ENCODE data around the gene C1orf174.

The C1orf174 gene

DNA sequence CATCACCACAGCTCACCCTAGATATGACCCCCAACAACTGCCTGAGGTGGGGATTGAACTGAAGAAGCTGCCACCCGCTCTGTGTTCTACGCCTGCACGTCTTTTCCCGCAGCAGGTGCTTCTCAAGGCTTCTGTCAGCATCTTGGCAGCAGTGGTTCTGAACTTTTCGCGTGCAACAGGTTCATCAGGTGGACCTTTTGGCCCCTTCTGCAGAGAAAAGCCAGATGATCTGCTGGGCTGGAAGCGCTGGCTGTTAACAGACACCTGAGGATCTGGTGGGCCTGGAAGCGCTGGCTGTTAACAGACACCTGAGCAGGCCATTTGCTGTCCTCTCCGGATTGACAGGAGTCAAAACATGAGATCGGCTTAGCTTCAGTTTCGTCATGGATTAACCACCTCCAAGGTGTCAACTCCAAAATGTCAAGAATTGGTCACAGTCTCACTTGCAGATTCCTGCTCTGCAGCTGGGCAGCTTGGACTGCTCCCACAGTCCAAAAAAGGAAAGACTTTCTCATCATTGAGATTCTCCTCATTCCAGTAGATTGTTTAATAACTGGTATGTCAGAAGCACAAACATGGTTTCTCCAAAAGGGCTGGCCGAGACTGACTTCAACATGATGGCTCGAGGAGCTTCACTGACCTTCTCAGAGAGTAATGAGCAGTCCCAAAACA lies 4.7 kb downstream of the C1orf174 start:
- TF ChIP-seq RARB (CRISPR knock-in tag; IDR thresholded peaks at IDR 0.05) (no peak), BACH2 (CRISPR knock-in tag; IDR thresholded peaks at IDR 0.05; ENCODE audit: borderline replicate concordance) (no peak), ZFP3 (CRISPR knock-in tag; IDR thresholded peaks at IDR 0.05) (no peak), ARNTL (CRISPR knock-in tag; IDR thresholded peaks at IDR 0.05; ENCODE audit: borderline replicate concordance, low read depth) (no peak), ZC3H10 (CRISPR knock-in tag; IDR thresholded peaks at IDR 0.05) (no peak)
- TF ChIP-seq, protein P1, sequence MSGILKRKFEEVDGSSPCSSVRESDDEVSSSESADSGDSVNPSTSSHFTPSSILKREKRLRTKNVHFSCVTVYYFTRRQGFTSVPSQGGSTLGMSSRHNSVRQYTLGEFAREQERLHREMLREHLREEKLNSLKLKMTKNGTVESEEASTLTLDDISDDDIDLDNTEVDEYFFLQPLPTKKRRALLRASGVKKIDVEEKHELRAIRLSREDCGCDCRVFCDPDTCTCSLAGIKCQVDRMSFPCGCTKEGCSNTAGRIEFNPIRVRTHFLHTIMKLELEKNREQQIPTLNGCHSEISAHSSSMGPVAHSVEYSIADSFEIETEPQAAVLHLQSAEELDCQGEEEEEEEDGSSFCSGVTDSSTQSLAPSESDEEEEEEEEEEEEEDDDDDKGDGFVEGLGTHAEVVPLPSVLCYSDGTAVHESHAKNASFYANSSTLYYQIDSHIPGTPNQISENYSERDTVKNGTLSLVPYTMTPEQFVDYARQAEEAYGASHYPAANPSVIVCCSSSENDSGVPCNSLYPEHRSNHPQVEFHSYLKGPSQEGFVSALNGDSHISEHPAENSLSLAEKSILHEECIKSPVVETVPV (CRISPR knock-in tag; IDR thresholded peaks at IDR 0.05): no peak
- TF ChIP-seq, protein P2, sequence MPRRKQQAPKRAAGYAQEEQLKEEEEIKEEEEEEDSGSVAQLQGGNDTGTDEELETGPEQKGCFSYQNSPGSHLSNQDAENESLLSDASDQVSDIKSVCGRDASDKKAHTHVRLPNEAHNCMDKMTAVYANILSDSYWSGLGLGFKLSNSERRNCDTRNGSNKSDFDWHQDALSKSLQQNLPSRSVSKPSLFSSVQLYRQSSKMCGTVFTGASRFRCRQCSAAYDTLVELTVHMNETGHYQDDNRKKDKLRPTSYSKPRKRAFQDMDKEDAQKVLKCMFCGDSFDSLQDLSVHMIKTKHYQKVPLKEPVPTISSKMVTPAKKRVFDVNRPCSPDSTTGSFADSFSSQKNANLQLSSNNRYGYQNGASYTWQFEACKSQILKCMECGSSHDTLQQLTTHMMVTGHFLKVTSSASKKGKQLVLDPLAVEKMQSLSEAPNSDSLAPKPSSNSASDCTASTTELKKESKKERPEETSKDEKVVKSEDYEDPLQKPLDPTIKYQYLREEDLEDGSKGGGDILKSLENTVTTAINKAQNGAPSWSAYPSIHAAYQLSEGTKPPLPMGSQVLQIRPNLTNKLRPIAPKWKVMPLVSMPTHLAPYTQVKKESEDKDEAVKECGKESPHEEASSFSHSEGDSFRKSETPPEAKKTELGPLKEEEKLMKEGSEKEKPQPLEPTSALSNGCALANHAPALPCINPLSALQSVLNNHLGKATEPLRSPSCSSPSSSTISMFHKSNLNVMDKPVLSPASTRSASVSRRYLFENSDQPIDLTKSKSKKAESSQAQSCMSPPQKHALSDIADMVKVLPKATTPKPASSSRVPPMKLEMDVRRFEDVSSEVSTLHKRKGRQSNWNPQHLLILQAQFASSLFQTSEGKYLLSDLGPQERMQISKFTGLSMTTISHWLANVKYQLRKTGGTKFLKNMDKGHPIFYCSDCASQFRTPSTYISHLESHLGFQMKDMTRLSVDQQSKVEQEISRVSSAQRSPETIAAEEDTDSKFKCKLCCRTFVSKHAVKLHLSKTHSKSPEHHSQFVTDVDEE (CRISPR knock-in tag; IDR thresholded peaks at IDR 0.05): no peak
- ATAC-seq: no peak

GRCh38 chr1:3894626-3895278 lies 5.3 kb downstream of the C1orf174 start:
- TF ChIP-seq, protein P3, sequence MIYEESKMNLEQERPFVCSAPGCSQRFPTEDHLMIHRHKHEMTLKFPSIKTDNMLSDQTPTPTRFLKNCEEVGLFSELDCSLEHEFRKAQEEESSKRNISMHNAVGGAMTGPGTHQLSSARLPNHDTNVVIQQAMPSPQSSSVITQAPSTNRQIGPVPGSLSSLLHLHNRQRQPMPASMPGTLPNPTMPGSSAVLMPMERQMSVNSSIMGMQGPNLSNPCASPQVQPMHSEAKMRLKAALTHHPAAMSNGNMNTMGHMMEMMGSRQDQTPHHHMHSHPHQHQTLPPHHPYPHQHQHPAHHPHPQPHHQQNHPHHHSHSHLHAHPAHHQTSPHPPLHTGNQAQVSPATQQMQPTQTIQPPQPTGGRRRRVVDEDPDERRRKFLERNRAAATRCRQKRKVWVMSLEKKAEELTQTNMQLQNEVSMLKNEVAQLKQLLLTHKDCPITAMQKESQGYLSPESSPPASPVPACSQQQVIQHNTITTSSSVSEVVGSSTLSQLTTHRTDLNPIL (CRISPR knock-in tag; IDR thresholded peaks at IDR 0.05; ENCODE audit: low read depth): no peak
- no peak for TF ChIP-seq ZC3H10 (CRISPR knock-in tag; IDR thresholded peaks at IDR 0.05)
- no peak for TF ChIP-seq ZNF8 (CRISPR knock-in tag; IDR thresholded peaks at IDR 0.05)
- no peak for TF ChIP-seq BACH2 (CRISPR knock-in tag; IDR thresholded peaks at IDR 0.05; ENCODE audit: borderline replicate concordance)
- TF ChIP-seq PPARA (CRISPR knock-in tag; IDR thresholded peaks at IDR 0.05; ENCODE audit: borderline replicate concordance): no peak
- TF ChIP-seq, protein P2 (CRISPR knock-in tag; IDR thresholded peaks at IDR 0.05): no peak
- TF ChIP-seq, protein P1 (CRISPR knock-in tag; IDR thresholded peaks at IDR 0.05): no peak
- TF ChIP-seq ISL1 (CRISPR knock-in tag; IDR thresholded peaks at IDR 0.05): no peak
- no peak for TF ChIP-seq ZFP30 (CRISPR knock-in tag; IDR thresholded peaks at IDR 0.05)
- TF ChIP-seq SNAI2 (CRISPR knock-in tag; IDR thresholded peaks at IDR 0.05): no peak
- no peak for TF ChIP-seq TOX (CRISPR knock-in tag; IDR thresholded peaks at IDR 0.05; ENCODE audit: borderline replicate concordance)
- TF ChIP-seq, protein P4, sequence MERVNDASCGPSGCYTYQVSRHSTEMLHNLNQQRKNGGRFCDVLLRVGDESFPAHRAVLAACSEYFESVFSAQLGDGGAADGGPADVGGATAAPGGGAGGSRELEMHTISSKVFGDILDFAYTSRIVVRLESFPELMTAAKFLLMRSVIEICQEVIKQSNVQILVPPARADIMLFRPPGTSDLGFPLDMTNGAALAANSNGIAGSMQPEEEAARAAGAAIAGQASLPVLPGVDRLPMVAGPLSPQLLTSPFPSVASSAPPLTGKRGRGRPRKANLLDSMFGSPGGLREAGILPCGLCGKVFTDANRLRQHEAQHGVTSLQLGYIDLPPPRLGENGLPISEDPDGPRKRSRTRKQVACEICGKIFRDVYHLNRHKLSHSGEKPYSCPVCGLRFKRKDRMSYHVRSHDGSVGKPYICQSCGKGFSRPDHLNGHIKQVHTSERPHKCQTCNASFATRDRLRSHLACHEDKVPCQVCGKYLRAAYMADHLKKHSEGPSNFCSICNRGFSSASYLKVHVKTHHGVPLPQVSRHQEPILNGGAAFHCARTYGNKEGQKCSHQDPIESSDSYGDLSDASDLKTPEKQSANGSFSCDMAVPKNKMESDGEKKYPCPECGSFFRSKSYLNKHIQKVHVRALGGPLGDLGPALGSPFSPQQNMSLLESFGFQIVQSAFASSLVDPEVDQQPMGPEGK (CRISPR knock-in tag; IDR thresholded peaks at IDR 0.05; ENCODE audit: borderline replicate concordance): no peak
- TF ChIP-seq CSDC2 (CRISPR knock-in tag; IDR thresholded peaks at IDR 0.05): no peak
- no peak for TF ChIP-seq ZNF70 (CRISPR knock-in tag; IDR thresholded peaks at IDR 0.05)
- no peak for TF ChIP-seq ZNF565 (CRISPR knock-in tag; conservative IDR thresholded peaks at IDR 0.05; ENCODE audit: low read depth)
- TF ChIP-seq ARNTL (CRISPR knock-in tag; IDR thresholded peaks at IDR 0.05; ENCODE audit: borderline replicate concordance, low read depth): no peak
- no peak for TF ChIP-seq POU6F1 (CRISPR knock-in tag; IDR thresholded peaks at IDR 0.05; ENCODE audit: borderline replicate concordance, low read depth)
- no peak for ATAC-seq
